Endothelial cell of umbilical vein (primary cell): ENCODE data around the gene INIP. TPM values are rescaled to one million over a fixed set of nuclear protein-coding genes. Genes with fewer than 3 reads are reported as not detected.

Source experiments
- BruUV-seq: library from RNA; stranded (reverse); fragments of 400-500 nt; replicated peaks from 2 replicates; lab custom pipeline; 2021; lab: Mats Ljungman, UMichigan
- CTCF ChIA-PET: fragments of 300-600, 350-600 bp; sonication (Branson Sonifier 250); formaldehyde crosslinking; loops from one replicate; lab custom pipeline; 2021; ENCODE audit warnings: antibody characterized with exemption, inconsistent platforms; lab: Charles Lee
- POLR2A ChIA-PET: fragments of 300-600, 350-600 bp; sonication (Branson Sonifier 250); formaldehyde crosslinking; loops from one replicate; lab custom pipeline; 2021; ENCODE audit warnings: antibody characterized with exemption, inconsistent platforms; lab: Charles Lee
- DNase-seq: peaks from one replicate; pipeline ENCODE4 v3.0.0-alpha.2; 2011; ENCODE audit warnings: low read depth, low spot score
- FAIRE-seq: peaks from 2 replicates; lab custom pipeline; 2011; peaks lifted over from hg19 to GRCh38; lab: Jason Lieb, UNC
- H2AFZ ChIP-seq: 2 replicates; pipeline ENCODE4 v1.6.0; 2012; ENCODE audit warnings: low read depth, low read length, control low read depth, inconsistent platforms
- H3K27ac ChIP-seq: 2 replicates; pipeline ENCODE4 v1.5.1; 2011; ENCODE audit warnings: low read depth, mild to moderate bottlenecking, control low read depth, low read length, moderate library complexity; ENCODE audit not compliant: insufficient read depth
- H3K27me3 ChIP-seq, 2 experiments: 2 replicates each; pipeline versions ENCODE4 v1.6.0 to v1.6.1; 2011; ENCODE audit warnings: low read length in 2 of 2, mixed read lengths in 1 of 2; ENCODE audit not compliant: control insufficient read depth in 2 of 2, insufficient read depth in 2 of 2
- H3K36me3 ChIP-seq, 2 experiments: 2 replicates in 1 of 2; 3 replicates in 1 of 2; pipeline ENCODE4 v1.5.1; 2011; ENCODE audit warnings: low read length in 2 of 2, mild to moderate bottlenecking in 1 of 2, moderate library complexity in 1 of 2; ENCODE audit not compliant: control insufficient read depth in 2 of 2, insufficient read depth in 2 of 2; ENCODE audit errors: extremely low read depth in 1 of 2
- H3K4me1 ChIP-seq: 3 replicates; pipeline ENCODE4 v1.5.1; 2011; ENCODE audit warnings: mild to moderate bottlenecking, low read length; ENCODE audit not compliant: control insufficient read depth, insufficient read depth; ENCODE audit errors: extremely low read depth
- H3K4me2 ChIP-seq: 2 replicates; pipeline ENCODE4 v1.6.1; 2011; ENCODE audit warnings: low read length, control low read depth, mixed read lengths; ENCODE audit not compliant: insufficient read depth
- H3K4me3 ChIP-seq, 3 experiments: fragments of 200-600 bp in 1 of 3; sonication (generic), shearing (Covaris generic) in 1 of 3; replicated peaks in 1 of 3; 2 replicates each; pipeline ENCODE4 v1.5.1; 2011 to 2016; ENCODE audit warnings: control low read depth in 3 of 3, low read length in 3 of 3, mild to moderate bottlenecking in 2 of 3, inconsistent platforms in 1 of 3, low read depth in 1 of 3, moderate library complexity in 1 of 3; ENCODE audit not compliant: insufficient read depth in 1 of 3
- H3K79me2 ChIP-seq: 2 replicates; pipeline ENCODE4 v1.6.0; 2012; ENCODE audit warnings: low read length, inconsistent platforms; ENCODE audit not compliant: control insufficient read depth, insufficient read depth
- H3K9ac ChIP-seq: replicated peaks from 2 replicates; pipeline ENCODE3; 2011; ENCODE audit warnings: low read length, control low read depth; ENCODE audit not compliant: insufficient read depth; ENCODE audit errors: extremely low read depth
- H3K9me1 ChIP-seq: replicated peaks from 3 replicates; pipeline ENCODE4 v1.6.0; 2011; ENCODE audit warnings: mild to moderate bottlenecking, low read length; ENCODE audit not compliant: control insufficient read depth, insufficient read depth; ENCODE audit errors: extremely low read depth
- H3K9me3 ChIP-seq: replicated peaks from 2 replicates; pipeline ENCODE4 v1.5.1; 2012; ENCODE audit warnings: low read length, inconsistent platforms; ENCODE audit not compliant: control insufficient read depth, insufficient read depth
- H4K20me1 ChIP-seq: replicated peaks from 2 replicates; pipeline ENCODE3; 2011; ENCODE audit warnings: mild to moderate bottlenecking, low read length; ENCODE audit not compliant: control insufficient read depth, insufficient read depth; ENCODE audit errors: extremely low read depth
- CTCF ChIP-seq, 2 donors: IDR thresholded peaks; 1 replicate in 1 of 2; 2 replicates in 1 of 2; pipeline ENCODE4 v1.5.1; 2011; ENCODE audit warnings: low read length in 2 of 2, mild to moderate bottlenecking in 2 of 2, moderate library complexity in 2 of 2, control low read depth in 1 of 2, inconsistent platforms in 1 of 2, low read depth in 1 of 2; ENCODE audit not compliant: insufficient read depth in 1 of 2; ENCODE audit errors: extremely low read depth in 1 of 2
- EZH2 ChIP-seq: IDR thresholded peaks from 2 replicates; pipeline ENCODE4 v1.6.1; 2012; ENCODE audit warnings: borderline replicate concordance, low read depth, mild to moderate bottlenecking, moderate library complexity, low read length, inconsistent platforms; ENCODE audit not compliant: severe bottlenecking
- FOS ChIP-seq: IDR thresholded peaks from 2 replicates; pipeline ENCODE4 v1.6.1; 2011; ENCODE audit warnings: mild to moderate bottlenecking, low read length, moderate library complexity, borderline replicate concordance; ENCODE audit not compliant: insufficient read depth
- GATA2 ChIP-seq: IDR thresholded peaks from 2 replicates; pipeline ENCODE4 v1.7.0; 2011; ENCODE audit warnings: low read depth, mild to moderate bottlenecking, moderate library complexity, mixed read lengths, low read length; ENCODE audit not compliant: insufficient read length, insufficient read depth
- JUN ChIP-seq: IDR thresholded peaks from 2 replicates; pipeline ENCODE4 v1.6.1; 2011; ENCODE audit warnings: borderline replicate concordance, low read depth; ENCODE audit not compliant: insufficient read length, insufficient read depth
- MAX ChIP-seq: IDR thresholded peaks from 2 replicates; pipeline ENCODE4 v1.6.1; 2011; ENCODE audit not compliant: insufficient read depth, insufficient read length
- MYC ChIP-seq: IDR thresholded peaks from one replicate; pipeline ENCODE4 v1.6.1; 2011; ENCODE audit warnings: mild to moderate bottlenecking, low read depth, low read length
- POLR2A ChIP-seq: IDR thresholded peaks from 2 replicates; pipeline ENCODE4 v1.6.1; 2012; ENCODE audit warnings: low read depth, mild to moderate bottlenecking, control low read depth, low read length
- POLR2AphosphoS5 ChIP-seq: IDR thresholded peaks from 2 replicates; pipeline ENCODE4 v1.6.1; 2012; ENCODE audit warnings: low read depth, mild to moderate bottlenecking, control low read depth, low read length, moderate library complexity; ENCODE audit not compliant: insufficient read depth
- dilution Hi-C: fragments of 300-500 bp; cut with MboI; formaldehyde crosslinking; loops from one replicate; pipeline ENCODE4 v1.15.0; 2019; ENCODE audit warnings: low sequenced_read_pairs; ENCODE audit not compliant: extremely low pct_ligation_motif_present
- intact Hi-C: fragments of 100-400 bp; cut with micrococcal nuclease; formaldehyde crosslinking; loops from one replicate; pipeline ENCODE4 v1.10.0; 2022
- polyA plus RNA-seq, 4 experiments: library from polyadenylated mRNA; depleted of rRNA in 3 of 4; stranded (reverse) in 3 of 4; unstranded in 1 of 4; fragments of >200 nt; gene quantifications; 2 replicates each; pipeline versions ENCODE4 v1.2.1 to v1.2.3, GENCODE V29; 2011 to 2012; ENCODE audit warnings: missing spikeins in 1 of 4
- total RNA-seq: library from RNA; stranded (reverse); gene quantifications from 2 replicates; pipeline ENCODE4 v1.2.3, GENCODE V29; 2021

INIP gene
- total and polyA plus RNA-seq, 2 donors (not counting 3 experiments of a cell fraction or from before 2014, with no cell fraction given) = 12.3 to 25.7 TPM

- H3K27ac ChIP-seq = no peak overlapping the region
- H3K4me1 ChIP-seq = peaks cover 9% of the 10 kb centered on the region
- H3K4me2 ChIP-seq = no peak overlapping the region
- dilution Hi-C loops (no loop called here), intact Hi-C loops (no loop called here)
- no peak for FAIRE-seq
- POLR2A ChIA-PET = no interaction called here
- no peaks in the 10 kb centered on the region for H3K27me3 ChIP-seq
- BruUV-seq = no TSS peak
- H4K20me1 ChIP-seq = no peaks in the 10 kb centered on the region
- DNase-seq = no peak
- no peak for TF ChIP-seq CTCF (IDR thresholded peaks at IDR 0.05; ENCODE audit: extremely low read depth in 1 of 2, insufficient read depth in 1 of 2, low read depth in 1 of 2, low read length in 2 of 2)
- no peak for TF ChIP-seq POLR2AphosphoS5
- no peaks in the 10 kb centered on the region for H3K36me3 ChIP-seq
- no peaks in the 10 kb centered on the region for H3K79me2 ChIP-seq
- no peaks in the 10 kb centered on the region for H3K9me1 ChIP-seq
- H3K9me3 ChIP-seq = no peaks in the 10 kb centered on the region
- no peak overlapping the region for H2AFZ ChIP-seq
- no peak overlapping the region for H3K9ac ChIP-seq
- no peak overlapping the region for H3K4me3 ChIP-seq
- CTCF ChIA-PET = interaction anchor here (0.7 to 1.7 kb wide), 4 partner anchors 9 to 249 kb away, joined by 3 to 5 read pairs (median 3); partner anchors contain the start of gene INIP
Measured at GRCh38 chr9:112747094-112747493, 29.2 kb upstream of the INIP start.

- no peaks in the 10 kb centered on the region for H3K9me3 ChIP-seq
- no peak overlapping the region for H3K4me2 ChIP-seq
- H3K4me3 ChIP-seq = no peak overlapping the region
- no peaks in the 10 kb centered on the region for H4K20me1 ChIP-seq
- H3K79me2 ChIP-seq = no peaks in the 10 kb centered on the region
- no peaks in the 10 kb centered on the region for H3K27me3 ChIP-seq
- dilution Hi-C loops = no loop called here
- no peaks in the 10 kb centered on the region for H3K4me1 ChIP-seq
- H3K9me1 ChIP-seq = no peaks in the 10 kb centered on the region
- ChIA-PET POLR2A (no interaction called here), CTCF (interaction anchor here (1.3 kb wide), 1 partner anchor 12 kb away, joined by 3 read pairs; no protein-coding TSS in a partner anchor)
- DNase-seq (no peak), FAIRE-seq (no peak)
- intact Hi-C loops = no loop called here
- H3K36me3 ChIP-seq = no peaks in the 10 kb centered on the region
- no peak overlapping the region for H2AFZ ChIP-seq
- TF ChIP-seq FOS (no peak), POLR2A (no peak), JUN (no peak), MYC (no peak), MAX (no peak), EZH2 (no peak), CTCF (IDR thresholded peaks at IDR 0.05; ENCODE audit: extremely low read depth in 1 of 2, insufficient read depth in 1 of 2, low read depth in 1 of 2, low read length in 2 of 2) (no peak), POLR2AphosphoS5 (no peak), GATA2 (no peak)
- no peak overlapping the region for H3K27ac ChIP-seq
- no peak overlapping the region for H3K9ac ChIP-seq
- BruUV-seq = no TSS peak
Measured at GRCh38 chr9:112744177-112744576, 26.3 kb upstream of the INIP start.
